ENCODE data around the gene HNRNPA3.

DNA sequence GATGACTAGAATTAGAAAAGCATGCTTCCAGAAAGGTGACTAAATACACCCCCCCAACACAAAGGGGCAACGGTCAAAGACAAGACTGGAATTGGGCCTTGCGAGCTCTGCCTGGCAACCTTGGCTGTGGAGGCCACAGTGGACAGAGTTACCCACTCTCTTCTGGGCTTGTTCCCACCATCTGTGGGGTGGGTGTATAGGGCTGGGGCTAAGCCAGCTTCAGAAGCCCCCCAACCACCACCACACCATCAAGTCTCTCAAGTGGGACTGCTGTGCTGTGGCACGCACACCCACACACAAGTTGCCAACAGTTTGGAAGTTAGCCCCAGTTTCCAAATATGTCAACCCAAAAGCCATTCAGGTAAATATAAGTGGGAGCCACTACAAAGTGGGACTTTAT lies 44.1 kb downstream of the HNRNPA3 start:
- TF ChIP-seq RAD21 (IDR thresholded peaks at IDR 0.05; ENCODE audit: low read depth) (no peak), EGR1 (IDR thresholded peaks at IDR 0.05; ENCODE audit: low read depth) (no peak), JUND (IDR thresholded peaks at IDR 0.05) (no peak), ZNF274 (IDR thresholded peaks at IDR 0.05; ENCODE audit: low read depth, low read length) (no peak), POLR2A (IDR thresholded peaks at IDR 0.05; ENCODE audit: borderline replicate concordance, extremely low read depth, insufficient read depth, insufficient read length) (no peak), EZH2phosphoT487 (IDR thresholded peaks at IDR 0.05; ENCODE audit: borderline replicate concordance) (no peak), POLR2AphosphoS5 (IDR thresholded peaks at IDR 0.05; ENCODE audit: low read depth, low read length) (no peak)
- TF ChIP-seq, protein P1, sequence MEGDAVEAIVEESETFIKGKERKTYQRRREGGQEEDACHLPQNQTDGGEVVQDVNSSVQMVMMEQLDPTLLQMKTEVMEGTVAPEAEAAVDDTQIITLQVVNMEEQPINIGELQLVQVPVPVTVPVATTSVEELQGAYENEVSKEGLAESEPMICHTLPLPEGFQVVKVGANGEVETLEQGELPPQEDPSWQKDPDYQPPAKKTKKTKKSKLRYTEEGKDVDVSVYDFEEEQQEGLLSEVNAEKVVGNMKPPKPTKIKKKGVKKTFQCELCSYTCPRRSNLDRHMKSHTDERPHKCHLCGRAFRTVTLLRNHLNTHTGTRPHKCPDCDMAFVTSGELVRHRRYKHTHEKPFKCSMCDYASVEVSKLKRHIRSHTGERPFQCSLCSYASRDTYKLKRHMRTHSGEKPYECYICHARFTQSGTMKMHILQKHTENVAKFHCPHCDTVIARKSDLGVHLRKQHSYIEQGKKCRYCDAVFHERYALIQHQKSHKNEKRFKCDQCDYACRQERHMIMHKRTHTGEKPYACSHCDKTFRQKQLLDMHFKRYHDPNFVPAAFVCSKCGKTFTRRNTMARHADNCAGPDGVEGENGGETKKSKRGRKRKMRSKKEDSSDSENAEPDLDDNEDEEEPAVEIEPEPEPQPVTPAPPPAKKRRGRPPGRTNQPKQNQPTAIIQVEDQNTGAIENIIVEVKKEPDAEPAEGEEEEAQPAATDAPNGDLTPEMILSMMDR (IDR thresholded peaks at IDR 0.05 in 2 of 3, conservative IDR thresholded peaks at IDR 0.05 in 1 of 3; ENCODE audit: borderline replicate concordance in 1 of 3, insufficient read depth in 1 of 3, low read depth in 2 of 3, low read length in 2 of 3), result no peak
- TF ChIP-seq, protein P2, sequence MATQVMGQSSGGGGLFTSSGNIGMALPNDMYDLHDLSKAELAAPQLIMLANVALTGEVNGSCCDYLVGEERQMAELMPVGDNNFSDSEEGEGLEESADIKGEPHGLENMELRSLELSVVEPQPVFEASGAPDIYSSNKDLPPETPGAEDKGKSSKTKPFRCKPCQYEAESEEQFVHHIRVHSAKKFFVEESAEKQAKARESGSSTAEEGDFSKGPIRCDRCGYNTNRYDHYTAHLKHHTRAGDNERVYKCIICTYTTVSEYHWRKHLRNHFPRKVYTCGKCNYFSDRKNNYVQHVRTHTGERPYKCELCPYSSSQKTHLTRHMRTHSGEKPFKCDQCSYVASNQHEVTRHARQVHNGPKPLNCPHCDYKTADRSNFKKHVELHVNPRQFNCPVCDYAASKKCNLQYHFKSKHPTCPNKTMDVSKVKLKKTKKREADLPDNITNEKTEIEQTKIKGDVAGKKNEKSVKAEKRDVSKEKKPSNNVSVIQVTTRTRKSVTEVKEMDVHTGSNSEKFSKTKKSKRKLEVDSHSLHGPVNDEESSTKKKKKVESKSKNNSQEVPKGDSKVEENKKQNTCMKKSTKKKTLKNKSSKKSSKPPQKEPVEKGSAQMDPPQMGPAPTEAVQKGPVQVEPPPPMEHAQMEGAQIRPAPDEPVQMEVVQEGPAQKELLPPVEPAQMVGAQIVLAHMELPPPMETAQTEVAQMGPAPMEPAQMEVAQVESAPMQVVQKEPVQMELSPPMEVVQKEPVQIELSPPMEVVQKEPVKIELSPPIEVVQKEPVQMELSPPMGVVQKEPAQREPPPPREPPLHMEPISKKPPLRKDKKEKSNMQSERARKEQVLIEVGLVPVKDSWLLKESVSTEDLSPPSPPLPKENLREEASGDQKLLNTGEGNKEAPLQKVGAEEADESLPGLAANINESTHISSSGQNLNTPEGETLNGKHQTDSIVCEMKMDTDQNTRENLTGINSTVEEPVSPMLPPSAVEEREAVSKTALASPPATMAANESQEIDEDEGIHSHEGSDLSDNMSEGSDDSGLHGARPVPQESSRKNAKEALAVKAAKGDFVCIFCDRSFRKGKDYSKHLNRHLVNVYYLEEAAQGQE (IDR thresholded peaks at IDR 0.05; ENCODE audit: low read depth), result no peak
